Gastrocnemius medialis (tissue), 4 donors: Measurements from ENCODE around the gene GCK. TPM values are rescaled to one million over a fixed set of nuclear protein-coding genes. Genes with fewer than 3 reads are reported as not detected.

Source experiments
- ATAC-seq, 2 donors: fragments of 150-250 bp; one replicate each; pipeline ENCODE4 v1.9.1; 2016
- DNase-seq, 2 donors: peaks; one replicate each; pipeline ENCODE4 v3.0.0-alpha.2; 2019
- H3K27ac ChIP-seq, 4 donors: fragments of 200-600 bp; sonication (generic); 1 replicate in 1 of 4; 2 replicates in 3 of 4; pipeline ENCODE4 v1.5.1; 2016 to 2018; ENCODE audit warnings: mild to moderate bottlenecking in 2 of 4, moderate library complexity in 1 of 4
- H3K27me3 ChIP-seq, 3 donors: fragments of 200-600 bp; sonication (generic) in 2 of 3; 1 replicate in 1 of 3; 2 replicates in 2 of 3; pipeline versions ENCODE4 v1.5.1 to v1.6.0; 2016 to 2019; ENCODE audit warnings: mild to moderate bottlenecking in 1 of 3, moderate library complexity in 1 of 3
- H3K36me3 ChIP-seq, 2 donors: fragments of 200-600 bp; sonication (generic) in 1 of 2; one replicate each; pipeline ENCODE4 v1.5.1; 2017 to 2018
- H3K4me1 ChIP-seq, 2 donors: fragments of 200-600 bp; sonication (generic) in 1 of 2; one replicate each; pipeline ENCODE4 v1.5.1; 2016 to 2017; ENCODE audit warnings: mild to moderate bottlenecking in 2 of 2
- H3K4me3 ChIP-seq, 4 donors: fragments of 200-600 bp; sonication (generic) in 3 of 4; 1 replicate in 1 of 4; 2 replicates in 3 of 4; pipeline ENCODE4 v1.5.1; 2016 to 2019; ENCODE audit warnings: mild to moderate bottlenecking in 2 of 4
- H3K9me3 ChIP-seq, 3 donors: fragments of 200-600 bp; sonication (generic) in 2 of 3; 1 replicate in 1 of 3; 2 replicates in 2 of 3; pipeline ENCODE4 v1.5.1; 2016 to 2019
- CTCF ChIP-seq, 5 experiments: fragments of 450-650 bp in 3 of 5; fragments of 200-600 bp in 2 of 5; sonication (generic) in 2 of 5; IDR thresholded peaks in 4 of 5; conservative IDR thresholded peaks in 1 of 5; 1 replicate in 4 of 5; 2 replicates in 1 of 5; pipeline ENCODE4 v1.5.1; 2016 to 2019; ENCODE audit warnings: antibody characterized with exemption in 5 of 5, mild to moderate bottlenecking in 3 of 5, moderate library complexity in 3 of 5
- POLR2A ChIP-seq, 2 donors: fragments of 450-650 bp; IDR thresholded peaks; one replicate each; pipeline ENCODE4 v1.6.1; 2017; ENCODE audit warnings: antibody characterized with exemption in 2 of 2, mild to moderate bottlenecking in 2 of 2, moderate library complexity in 2 of 2
- in situ Hi-C, 4 donors: fragments of 200-750 bp; cut with MboI; loops; one replicate each; pipeline versions ENCODE4 v1.15.0 to v1.8.0; 2017; ENCODE audit warnings: low sequenced_read_pairs in 4 of 4
- intact Hi-C: fragments of 100-400 bp; cut with DNase I; formaldehyde crosslinking; loops from one replicate; pipeline ENCODE4 v1.15.1; 2023; ENCODE audit warnings: low total_unique reads
- total RNA-seq, 4 donors: library from RNA; depleted of rRNA; stranded (reverse); fragments of >200 nt; gene quantifications; one replicate each; pipeline versions ENCODE4 v1.1.0 to v1.2.3, GENCODE V29; 2016

The GCK gene
- total RNA-seq, 4 donors from 2014 or later = 0.33 TPM; not detected in 3

DNA sequence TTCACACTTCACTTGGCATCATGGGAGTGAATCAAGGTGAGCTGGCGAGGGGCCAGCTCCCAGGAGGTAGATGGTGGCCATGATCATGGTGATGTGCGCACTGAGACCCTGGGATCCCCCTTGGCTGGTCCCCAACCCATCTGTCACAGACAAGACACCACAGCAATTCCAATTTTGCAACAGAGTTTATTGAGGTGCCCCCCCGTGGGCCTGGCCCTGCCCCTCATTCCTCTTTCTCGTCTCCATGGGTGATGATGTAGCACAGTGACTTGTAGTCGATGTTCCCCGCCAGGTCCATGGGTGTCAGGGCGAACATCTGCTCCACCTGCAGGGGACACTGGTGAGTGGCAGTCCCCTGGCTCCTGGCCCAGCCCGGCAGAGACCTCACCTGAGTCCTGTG, 50.5 kb downstream of the GCK start:
- Histone ChIP-seq H3K4me3 (no peak overlapping the region), H3K27ac (no peak overlapping the region), H3K27me3 (no peaks in the 10 kb centered on the region), H3K36me3 (no peaks in the 10 kb centered on the region), H3K4me1 (no peaks in the 10 kb centered on the region), H3K9me3 (no peaks in the 10 kb centered on the region)
- TF ChIP-seq POLR2A (IDR thresholded peaks at IDR 0.05) = no peak
- no peak for TF ChIP-seq CTCF (IDR thresholded peaks at IDR 0.05 in 4 of 5, conservative IDR thresholded peaks at IDR 0.05 in 1 of 5)
- no peak for ATAC-seq
- in situ Hi-C loops (no loop called here), intact Hi-C loops (no loop called here)
- DNase-seq = no peak

DNA sequence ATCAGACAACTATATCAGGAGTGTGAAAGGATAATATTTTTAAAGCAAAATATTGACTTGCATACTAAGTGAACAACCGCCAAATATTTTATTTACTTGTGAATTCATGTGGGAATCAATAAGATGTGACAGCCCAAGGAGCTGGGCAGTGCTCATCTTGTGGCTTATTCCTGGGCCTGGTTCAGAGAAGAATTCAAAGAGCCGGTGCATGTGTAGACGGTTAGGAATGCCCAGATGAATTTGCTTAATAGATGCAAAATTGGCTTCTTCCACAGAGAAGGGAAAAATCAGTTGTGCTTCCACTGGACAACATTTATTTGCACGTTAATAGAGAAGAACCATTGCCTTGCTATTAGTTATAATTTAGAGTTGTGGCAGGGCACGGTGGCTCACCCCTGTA, 52.5 kb downstream of the GCK start:
- Histone ChIP-seq H3K27me3 (no peaks in the 10 kb centered on the region), H3K4me3 (no peak overlapping the region), H3K4me1 (peaks cover 4 to 5% of the 10 kb centered on the region in 2 donors), H3K36me3 (no peaks in the 10 kb centered on the region), H3K27ac (no peak overlapping the region), H3K9me3 (no peaks in the 10 kb centered on the region)
- intact Hi-C loops (no loop called here), in situ Hi-C loops (no loop called here)
- no peak for TF ChIP-seq CTCF (IDR thresholded peaks at IDR 0.05 in 4 of 5, conservative IDR thresholded peaks at IDR 0.05 in 1 of 5)
- TF ChIP-seq POLR2A (IDR thresholded peaks at IDR 0.05) = no peak
- ATAC-seq (no peak), DNase-seq (no peak)

GRCh38 chr7:44134943-44135628, 54.2 kb downstream of the GCK start:
- Histone ChIP-seq H3K9me3 (no peaks in the 10 kb centered on the region), H3K36me3 (no peaks in the 10 kb centered on the region), H3K27ac (no peak overlapping the region), H3K4me3 (no peak overlapping the region), H3K4me1 (peaks cover 4 to 5% of the 10 kb centered on the region in 2 donors), H3K27me3 (no peaks in the 10 kb centered on the region)
- ATAC-seq (no peak), DNase-seq (no peak)
- intact Hi-C loops (no loop called here), in situ Hi-C loops (no loop called here)
- no peak for TF ChIP-seq CTCF (IDR thresholded peaks at IDR 0.05 in 4 of 5, conservative IDR thresholded peaks at IDR 0.05 in 1 of 5)
- TF ChIP-seq POLR2A (IDR thresholded peaks at IDR 0.05) = no peak

GRCh38 chr7:44133295-44133694, 55.9 kb downstream of the GCK start:
- no peak for DNase-seq
- peaks cover 4 to 8% of the 10 kb centered on the region in 2 donors for H3K4me1 ChIP-seq
- no peaks in the 10 kb centered on the region for H3K36me3 ChIP-seq
- H3K27me3 ChIP-seq = no peaks in the 10 kb centered on the region
- no peaks in the 10 kb centered on the region for H3K9me3 ChIP-seq
- no peak overlapping the region for H3K27ac ChIP-seq
- no peak for TF ChIP-seq POLR2A (IDR thresholded peaks at IDR 0.05)
- TF ChIP-seq CTCF (IDR thresholded peaks at IDR 0.05 in 4 of 5, conservative IDR thresholded peaks at IDR 0.05 in 1 of 5) = no peak
- H3K4me3 ChIP-seq = no peak overlapping the region
- no peak for ATAC-seq
- intact Hi-C loops (no loop called here), in situ Hi-C loops (no loop called here)

DNA sequence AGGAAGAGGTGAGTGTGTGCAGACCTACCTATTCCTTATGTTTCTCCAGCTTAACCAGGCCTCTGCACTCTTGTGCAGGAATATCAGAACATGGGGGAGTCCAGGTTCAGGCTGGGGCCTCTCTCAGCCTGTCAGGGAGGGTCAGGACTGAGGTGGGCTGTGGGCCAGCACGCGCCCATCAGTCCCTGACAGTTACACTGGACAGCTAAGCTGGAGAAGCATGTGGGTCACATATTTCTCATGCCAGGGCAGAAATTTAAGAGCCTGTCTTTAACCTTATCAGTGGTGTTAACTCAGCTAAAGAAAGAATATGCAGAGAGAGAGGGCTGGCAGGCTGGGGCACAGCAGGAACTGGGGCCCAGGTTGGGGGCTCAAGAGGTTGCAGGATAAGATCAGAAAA, 57.2 kb downstream of the GCK start:
- Histone ChIP-seq H3K4me1 (peaks cover 4 to 8% of the 10 kb centered on the region in 2 donors), H3K4me3 (no peak overlapping the region), H3K27me3 (no peaks in the 10 kb centered on the region), H3K9me3 (no peaks in the 10 kb centered on the region), H3K36me3 (no peaks in the 10 kb centered on the region), H3K27ac (no peak overlapping the region)
- in situ Hi-C loops (no loop called here), intact Hi-C loops (no loop called here)
- no peak for ATAC-seq
- TF ChIP-seq CTCF (IDR thresholded peaks at IDR 0.05 in 4 of 5, conservative IDR thresholded peaks at IDR 0.05 in 1 of 5) (no peak), POLR2A (IDR thresholded peaks at IDR 0.05) (no peak)
- DNase-seq = no peak
